ENCODE data around the gene MYADML2.

The MYADML2 gene

DNA sequence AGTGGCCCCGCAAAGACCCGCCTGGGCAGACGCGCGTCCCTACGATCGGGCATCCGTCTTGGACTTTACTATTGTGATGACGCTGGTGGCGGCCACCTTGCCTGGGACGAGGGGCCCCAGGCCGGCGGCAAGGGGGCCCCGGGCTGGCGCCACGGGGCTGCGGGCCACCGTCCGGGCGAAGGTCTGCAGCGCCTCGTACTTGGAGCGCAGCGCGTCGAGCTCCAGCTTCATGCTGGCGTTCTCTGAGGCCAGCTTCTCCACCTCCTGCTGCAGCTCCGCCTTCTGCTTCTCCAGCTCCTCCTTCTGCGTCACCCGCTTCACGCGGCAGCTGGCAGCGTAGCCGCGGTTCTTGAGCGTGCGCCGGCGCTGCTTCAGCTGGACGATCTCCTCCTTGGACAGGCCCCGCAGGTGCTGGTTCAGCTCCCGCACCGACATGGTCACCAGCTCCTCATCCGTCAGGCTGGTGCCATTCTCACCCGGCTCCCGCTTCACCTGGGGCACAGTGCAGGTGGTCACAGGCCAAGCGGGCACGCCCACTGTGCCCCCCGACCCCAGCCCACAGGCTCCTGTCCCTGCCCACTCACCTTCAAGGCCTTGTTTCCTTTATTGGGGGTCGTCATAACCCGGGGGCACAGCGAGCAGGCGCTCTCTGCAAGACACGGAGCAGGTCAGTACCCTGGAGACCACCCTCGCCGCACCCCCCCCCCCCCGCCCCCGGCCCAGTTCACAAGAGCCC lies 24.3 kb downstream of the MYADML2 start:
- no peak for TF ChIP-seq BACH2 (CRISPR knock-in tag; IDR thresholded peaks at IDR 0.05; ENCODE audit: borderline replicate concordance)
- TF ChIP-seq SNAI2 (CRISPR knock-in tag; IDR thresholded peaks at IDR 0.05): no peak
- TF ChIP-seq TOX (CRISPR knock-in tag; IDR thresholded peaks at IDR 0.05; ENCODE audit: borderline replicate concordance): no peak
- TF ChIP-seq PPARA (CRISPR knock-in tag; IDR thresholded peaks at IDR 0.05; ENCODE audit: borderline replicate concordance): no peak
- no peak for TF ChIP-seq CSDC2 (CRISPR knock-in tag; IDR thresholded peaks at IDR 0.05)
- no peak for TF ChIP-seq ARNTL (CRISPR knock-in tag; IDR thresholded peaks at IDR 0.05; ENCODE audit: borderline replicate concordance, low read depth)
- no peak for TF ChIP-seq ESRRG (CRISPR knock-in tag; IDR thresholded peaks at IDR 0.05)
- no peak for ATAC-seq

DNA sequence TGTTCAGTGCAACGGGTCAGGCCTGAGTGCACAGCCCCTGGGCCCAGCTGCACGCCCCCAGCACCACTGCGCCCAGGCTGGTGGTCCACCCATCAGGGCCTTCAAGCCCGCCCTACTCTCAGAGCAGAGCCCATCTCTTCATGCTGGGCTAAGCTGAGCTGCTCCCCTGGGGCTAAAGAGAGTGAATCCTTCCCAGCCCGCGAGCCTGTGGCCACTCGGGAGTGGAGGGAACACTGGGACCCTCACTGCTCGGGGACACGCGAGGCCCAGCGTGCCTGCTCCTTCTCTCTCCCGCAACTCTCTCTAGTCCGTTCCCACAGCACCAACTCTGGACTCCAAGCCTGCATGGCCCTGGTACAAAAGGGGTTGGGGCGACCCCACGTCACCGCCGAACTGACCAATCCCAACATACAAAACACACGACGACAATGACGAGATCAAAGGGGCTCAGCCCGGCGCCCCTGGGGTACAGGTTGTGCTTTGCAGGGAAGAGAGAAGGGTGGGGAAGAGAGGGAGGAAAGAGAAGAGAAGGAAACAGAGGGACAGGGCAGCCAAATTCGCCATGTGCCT lies 25.0 kb downstream of the MYADML2 start:
- TF ChIP-seq, protein P1, sequence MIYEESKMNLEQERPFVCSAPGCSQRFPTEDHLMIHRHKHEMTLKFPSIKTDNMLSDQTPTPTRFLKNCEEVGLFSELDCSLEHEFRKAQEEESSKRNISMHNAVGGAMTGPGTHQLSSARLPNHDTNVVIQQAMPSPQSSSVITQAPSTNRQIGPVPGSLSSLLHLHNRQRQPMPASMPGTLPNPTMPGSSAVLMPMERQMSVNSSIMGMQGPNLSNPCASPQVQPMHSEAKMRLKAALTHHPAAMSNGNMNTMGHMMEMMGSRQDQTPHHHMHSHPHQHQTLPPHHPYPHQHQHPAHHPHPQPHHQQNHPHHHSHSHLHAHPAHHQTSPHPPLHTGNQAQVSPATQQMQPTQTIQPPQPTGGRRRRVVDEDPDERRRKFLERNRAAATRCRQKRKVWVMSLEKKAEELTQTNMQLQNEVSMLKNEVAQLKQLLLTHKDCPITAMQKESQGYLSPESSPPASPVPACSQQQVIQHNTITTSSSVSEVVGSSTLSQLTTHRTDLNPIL (CRISPR knock-in tag; IDR thresholded peaks at IDR 0.05; ENCODE audit: low read depth): no peak
- TF ChIP-seq ISL1 (CRISPR knock-in tag; IDR thresholded peaks at IDR 0.05) (no peak), CSDC2 (CRISPR knock-in tag; IDR thresholded peaks at IDR 0.05) (no peak), ZFP3 (CRISPR knock-in tag; IDR thresholded peaks at IDR 0.05) (no peak), OSR1 (CRISPR knock-in tag; IDR thresholded peaks at IDR 0.05) (no peak), ZNF8 (CRISPR knock-in tag; IDR thresholded peaks at IDR 0.05) (no peak), ZNF70 (CRISPR knock-in tag; IDR thresholded peaks at IDR 0.05) (no peak), TCF4 (CRISPR knock-in tag; IDR thresholded peaks at IDR 0.05; ENCODE audit: borderline replicate concordance) (no peak), ESRRG (CRISPR knock-in tag; IDR thresholded peaks at IDR 0.05) (no peak), BACH2 (CRISPR knock-in tag; IDR thresholded peaks at IDR 0.05; ENCODE audit: borderline replicate concordance) (no peak), TOX (CRISPR knock-in tag; IDR thresholded peaks at IDR 0.05; ENCODE audit: borderline replicate concordance) (no peak), ZNF565 (CRISPR knock-in tag; conservative IDR thresholded peaks at IDR 0.05; ENCODE audit: low read depth) (no peak), ARNTL (CRISPR knock-in tag; IDR thresholded peaks at IDR 0.05; ENCODE audit: borderline replicate concordance, low read depth) (no peak), GLIS3 (CRISPR knock-in tag; IDR thresholded peaks at IDR 0.05) (no peak), PPARA (CRISPR knock-in tag; IDR thresholded peaks at IDR 0.05; ENCODE audit: borderline replicate concordance) (no peak)
- TF ChIP-seq, protein P2, sequence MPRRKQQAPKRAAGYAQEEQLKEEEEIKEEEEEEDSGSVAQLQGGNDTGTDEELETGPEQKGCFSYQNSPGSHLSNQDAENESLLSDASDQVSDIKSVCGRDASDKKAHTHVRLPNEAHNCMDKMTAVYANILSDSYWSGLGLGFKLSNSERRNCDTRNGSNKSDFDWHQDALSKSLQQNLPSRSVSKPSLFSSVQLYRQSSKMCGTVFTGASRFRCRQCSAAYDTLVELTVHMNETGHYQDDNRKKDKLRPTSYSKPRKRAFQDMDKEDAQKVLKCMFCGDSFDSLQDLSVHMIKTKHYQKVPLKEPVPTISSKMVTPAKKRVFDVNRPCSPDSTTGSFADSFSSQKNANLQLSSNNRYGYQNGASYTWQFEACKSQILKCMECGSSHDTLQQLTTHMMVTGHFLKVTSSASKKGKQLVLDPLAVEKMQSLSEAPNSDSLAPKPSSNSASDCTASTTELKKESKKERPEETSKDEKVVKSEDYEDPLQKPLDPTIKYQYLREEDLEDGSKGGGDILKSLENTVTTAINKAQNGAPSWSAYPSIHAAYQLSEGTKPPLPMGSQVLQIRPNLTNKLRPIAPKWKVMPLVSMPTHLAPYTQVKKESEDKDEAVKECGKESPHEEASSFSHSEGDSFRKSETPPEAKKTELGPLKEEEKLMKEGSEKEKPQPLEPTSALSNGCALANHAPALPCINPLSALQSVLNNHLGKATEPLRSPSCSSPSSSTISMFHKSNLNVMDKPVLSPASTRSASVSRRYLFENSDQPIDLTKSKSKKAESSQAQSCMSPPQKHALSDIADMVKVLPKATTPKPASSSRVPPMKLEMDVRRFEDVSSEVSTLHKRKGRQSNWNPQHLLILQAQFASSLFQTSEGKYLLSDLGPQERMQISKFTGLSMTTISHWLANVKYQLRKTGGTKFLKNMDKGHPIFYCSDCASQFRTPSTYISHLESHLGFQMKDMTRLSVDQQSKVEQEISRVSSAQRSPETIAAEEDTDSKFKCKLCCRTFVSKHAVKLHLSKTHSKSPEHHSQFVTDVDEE (CRISPR knock-in tag; IDR thresholded peaks at IDR 0.05): no peak
- TF ChIP-seq, protein P3, sequence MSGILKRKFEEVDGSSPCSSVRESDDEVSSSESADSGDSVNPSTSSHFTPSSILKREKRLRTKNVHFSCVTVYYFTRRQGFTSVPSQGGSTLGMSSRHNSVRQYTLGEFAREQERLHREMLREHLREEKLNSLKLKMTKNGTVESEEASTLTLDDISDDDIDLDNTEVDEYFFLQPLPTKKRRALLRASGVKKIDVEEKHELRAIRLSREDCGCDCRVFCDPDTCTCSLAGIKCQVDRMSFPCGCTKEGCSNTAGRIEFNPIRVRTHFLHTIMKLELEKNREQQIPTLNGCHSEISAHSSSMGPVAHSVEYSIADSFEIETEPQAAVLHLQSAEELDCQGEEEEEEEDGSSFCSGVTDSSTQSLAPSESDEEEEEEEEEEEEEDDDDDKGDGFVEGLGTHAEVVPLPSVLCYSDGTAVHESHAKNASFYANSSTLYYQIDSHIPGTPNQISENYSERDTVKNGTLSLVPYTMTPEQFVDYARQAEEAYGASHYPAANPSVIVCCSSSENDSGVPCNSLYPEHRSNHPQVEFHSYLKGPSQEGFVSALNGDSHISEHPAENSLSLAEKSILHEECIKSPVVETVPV (CRISPR knock-in tag; IDR thresholded peaks at IDR 0.05): no peak
- TF ChIP-seq, protein P4, sequence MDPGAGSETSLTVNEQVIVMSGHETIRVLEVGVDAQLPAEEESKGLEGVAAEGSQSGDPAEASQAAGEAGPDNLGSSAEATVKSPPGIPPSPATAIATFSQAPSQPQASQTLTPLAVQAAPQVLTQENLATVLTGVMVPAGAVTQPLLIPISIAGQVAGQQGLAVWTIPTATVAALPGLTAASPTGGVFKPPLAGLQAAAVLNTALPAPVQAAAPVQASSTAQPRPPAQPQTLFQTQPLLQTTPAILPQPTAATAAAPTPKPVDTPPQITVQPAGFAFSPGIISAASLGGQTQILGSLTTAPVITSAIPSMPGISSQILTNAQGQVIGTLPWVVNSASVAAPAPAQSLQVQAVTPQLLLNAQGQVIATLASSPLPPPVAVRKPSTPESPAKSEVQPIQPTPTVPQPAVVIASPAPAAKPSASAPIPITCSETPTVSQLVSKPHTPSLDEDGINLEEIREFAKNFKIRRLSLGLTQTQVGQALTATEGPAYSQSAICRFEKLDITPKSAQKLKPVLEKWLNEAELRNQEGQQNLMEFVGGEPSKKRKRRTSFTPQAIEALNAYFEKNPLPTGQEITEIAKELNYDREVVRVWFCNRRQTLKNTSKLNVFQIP (CRISPR knock-in tag; IDR thresholded peaks at IDR 0.05; ENCODE audit: borderline replicate concordance, low read depth): no peak
- TF ChIP-seq, protein P5, sequence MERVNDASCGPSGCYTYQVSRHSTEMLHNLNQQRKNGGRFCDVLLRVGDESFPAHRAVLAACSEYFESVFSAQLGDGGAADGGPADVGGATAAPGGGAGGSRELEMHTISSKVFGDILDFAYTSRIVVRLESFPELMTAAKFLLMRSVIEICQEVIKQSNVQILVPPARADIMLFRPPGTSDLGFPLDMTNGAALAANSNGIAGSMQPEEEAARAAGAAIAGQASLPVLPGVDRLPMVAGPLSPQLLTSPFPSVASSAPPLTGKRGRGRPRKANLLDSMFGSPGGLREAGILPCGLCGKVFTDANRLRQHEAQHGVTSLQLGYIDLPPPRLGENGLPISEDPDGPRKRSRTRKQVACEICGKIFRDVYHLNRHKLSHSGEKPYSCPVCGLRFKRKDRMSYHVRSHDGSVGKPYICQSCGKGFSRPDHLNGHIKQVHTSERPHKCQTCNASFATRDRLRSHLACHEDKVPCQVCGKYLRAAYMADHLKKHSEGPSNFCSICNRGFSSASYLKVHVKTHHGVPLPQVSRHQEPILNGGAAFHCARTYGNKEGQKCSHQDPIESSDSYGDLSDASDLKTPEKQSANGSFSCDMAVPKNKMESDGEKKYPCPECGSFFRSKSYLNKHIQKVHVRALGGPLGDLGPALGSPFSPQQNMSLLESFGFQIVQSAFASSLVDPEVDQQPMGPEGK (CRISPR knock-in tag; IDR thresholded peaks at IDR 0.05; ENCODE audit: borderline replicate concordance): no peak
- ATAC-seq: no peak

Measured in SK-N-SH treated with all-trans-retinoic acid at 6 μM for 48 hours (cell line).